ENCODE results near the gene KCNIP4.

KCNIP4 gene

GRCh38 chr4:21097865-21098264 lies 850.7 kb downstream of the KCNIP4 start:
- no peak for DNase-seq (ENCODE audit: low read depth in 1 of 2, low spot score in 1 of 2)

GRCh38 chr4:21097026-21097425 lies 851.5 kb downstream of the KCNIP4 start:
- H3K27me3 ChIP-seq (ENCODE audit: insufficient read depth, poor library complexity, severe bottlenecking): no peaks in the 10 kb centered on the region
- no peak for DNase-seq (ENCODE audit: low read depth in 1 of 2, low spot score in 1 of 2)
- no peak overlapping the region for H3K27ac ChIP-seq (replicated peaks)
- H3K4me3 ChIP-seq (replicated peaks; ENCODE audit: insufficient read depth, low read length): no peak overlapping the region
- no peak for TF ChIP-seq GABPA (IDR thresholded peaks at IDR 0.05; ENCODE audit: low read depth)

More at GRCh38 chr4:21097865-21098264, 850.7 kb downstream of the KCNIP4 start:
- no peak overlapping the region for H3K4me3 ChIP-seq (replicated peaks; ENCODE audit: insufficient read depth, low read length)
- H3K27me3 ChIP-seq (ENCODE audit: insufficient read depth, poor library complexity, severe bottlenecking): no peaks in the 10 kb centered on the region
- TF ChIP-seq POLR2AphosphoS5 (IDR thresholded peaks at IDR 0.05; ENCODE audit: low read depth) (no peak), SPI1 (IDR thresholded peaks at IDR 0.05; ENCODE audit: borderline replicate concordance, low read depth) (no peak), CTCF (IDR thresholded peaks at IDR 0.05; ENCODE audit: insufficient read depth, low read length) (no peak), GABPA (IDR thresholded peaks at IDR 0.05; ENCODE audit: low read depth) (no peak), REST (IDR thresholded peaks at IDR 0.05; ENCODE audit: insufficient replicate concordance, low read depth) (no peak)
- H3K27ac ChIP-seq (replicated peaks): no peak overlapping the region

- H3K4me3 ChIP-seq (replicated peaks; ENCODE audit: insufficient read depth, low read length): no peak overlapping the region
- TF ChIP-seq POLR2AphosphoS5 (IDR thresholded peaks at IDR 0.05; ENCODE audit: low read depth): no peak
- TF ChIP-seq SPI1 (IDR thresholded peaks at IDR 0.05; ENCODE audit: borderline replicate concordance, low read depth): no peak
- no peak for TF ChIP-seq REST (IDR thresholded peaks at IDR 0.05; ENCODE audit: insufficient replicate concordance, low read depth)
- no peak overlapping the region for H3K27ac ChIP-seq (replicated peaks)
Measured at GRCh38 chr4:21092531-21092930, 856.0 kb downstream of the KCNIP4 start.

GRCh38 chr4:21090094-21090666 lies 858.4 kb downstream of the KCNIP4 start:
- no peak overlapping the region for H3K27ac ChIP-seq (replicated peaks)
- TF ChIP-seq GABPA (IDR thresholded peaks at IDR 0.05; ENCODE audit: low read depth): no peak
- no peak for TF ChIP-seq SPI1 (IDR thresholded peaks at IDR 0.05; ENCODE audit: borderline replicate concordance, low read depth)
- no peak for TF ChIP-seq POLR2AphosphoS5 (IDR thresholded peaks at IDR 0.05; ENCODE audit: low read depth)
- no peak for TF ChIP-seq REST (IDR thresholded peaks at IDR 0.05; ENCODE audit: insufficient replicate concordance, low read depth)
- no peak for TF ChIP-seq CTCF (IDR thresholded peaks at IDR 0.05; ENCODE audit: insufficient read depth, low read length)
- no peak for DNase-seq (ENCODE audit: low read depth in 1 of 2, low spot score in 1 of 2)
- no peak overlapping the region for H3K4me3 ChIP-seq (replicated peaks; ENCODE audit: insufficient read depth, low read length)
- H3K27me3 ChIP-seq (ENCODE audit: insufficient read depth, poor library complexity, severe bottlenecking): no peaks in the 10 kb centered on the region

More at GRCh38 chr4:21092531-21092930, 856.0 kb downstream of the KCNIP4 start:
- no peak for DNase-seq (ENCODE audit: low read depth in 1 of 2, low spot score in 1 of 2)
- H3K27me3 ChIP-seq (ENCODE audit: insufficient read depth, poor library complexity, severe bottlenecking): no peaks in the 10 kb centered on the region

Measured in HL-60 (cell line).